HG02571 (cell line): Measurements from ENCODE around the gene FOXRED1.

ENCODE experiments used
- ATAC-seq: cut with Tn5 transposase; IDR thresholded peaks from one replicate; pipeline ENCODE4 v1.9.1; 2021; ENCODE audit warnings: mild to moderate bottlenecking, moderate library complexity; ENCODE audit not compliant: unreplicated experiment

FOXRED1 gene

GRCh38 chr11:126310200-126310991 lies 41.4 kb downstream of the FOXRED1 start:
- ATAC-seq = peak; percentile 41

GRCh38 chr11:126310992-126311310 lies 42.0 kb downstream of the FOXRED1 start:
- no peak for ATAC-seq

- peak; percentile 50 for ATAC-seq
These were observed 42.7 kb downstream of the FOXRED1 start for GRCh38 chr11:126311401-126312291.

- no peak for ATAC-seq
These were observed 44.0 kb downstream of the FOXRED1 start for GRCh38 chr11:126312961-126313360.

- ATAC-seq = no peak
These were observed 44.9 kb downstream of the FOXRED1 start for GRCh38 chr11:126313826-126314225.

GRCh38 chr11:126317432-126317755 lies 48.4 kb downstream of the FOXRED1 start:
- ATAC-seq = no peak

GRCh38 chr11:126317756-126318573 lies 49.0 kb downstream of the FOXRED1 start:
- peak; percentile 28 for ATAC-seq

- peak; percentile 79 for ATAC-seq
These were observed 49.8 kb downstream of the FOXRED1 start for GRCh38 chr11:126318574-126319373.

- ATAC-seq = no peak
These were observed 50.4 kb downstream of the FOXRED1 start for GRCh38 chr11:126319374-126319740.

- no peak for ATAC-seq
These were observed 54.0 kb downstream of the FOXRED1 start for GRCh38 chr11:126322996-126323395.

GRCh38 chr11:126327281-126328000 lies 58.5 kb downstream of the FOXRED1 start:
- no peak for ATAC-seq
